ENCODE data around the gene SORCS2. TPM values are rescaled to one million over a fixed set of nuclear protein-coding genes. Genes with fewer than 3 reads are reported as not detected.

The SORCS2 gene
- total RNA-seq, 4 donors from 2014 or later, result 0.53 to 9.9 (median 0.90) TPM

GRCh38 chr4:7278071-7278765 lies 85.9 kb downstream of the SORCS2 start:
- Histone ChIP-seq H3K4me3 (no peak overlapping the region), H3K9me3 (no peaks in the 10 kb centered on the region), H3K36me3 (no peaks in the 10 kb centered on the region), H3K4me1 (no peaks in the 10 kb centered on the region), H3K27ac (no peak overlapping the region), H3K27me3 (no peaks in the 10 kb centered on the region)
- TF ChIP-seq POLR2A (IDR thresholded peaks at IDR 0.05) (no peak), CTCF (IDR thresholded peaks at IDR 0.05) (no peak)
- no peak for DNase-seq

GRCh38 chr4:7278981-7279380 lies 86.6 kb downstream of the SORCS2 start:
- Histone ChIP-seq H3K36me3 (no peaks in the 10 kb centered on the region), H3K9me3 (no peaks in the 10 kb centered on the region), H3K4me1 (no peaks in the 10 kb centered on the region), H3K4me3 (no peak overlapping the region), H3K27me3 (no peaks in the 10 kb centered on the region), H3K27ac (no peak overlapping the region)
- no peak for TF ChIP-seq POLR2A (IDR thresholded peaks at IDR 0.05)
- TF ChIP-seq CTCF (IDR thresholded peaks at IDR 0.05), result no peak
- DNase-seq, result no peak

GRCh38 chr4:7279902-7280301 lies 87.6 kb downstream of the SORCS2 start:
- TF ChIP-seq CTCF (IDR thresholded peaks at IDR 0.05) (no peak), POLR2A (IDR thresholded peaks at IDR 0.05) (no peak)
- Histone ChIP-seq H3K9me3 (no peaks in the 10 kb centered on the region), H3K4me3 (no peak overlapping the region), H3K4me1 (no peaks in the 10 kb centered on the region), H3K36me3 (no peaks in the 10 kb centered on the region), H3K27me3 (no peaks in the 10 kb centered on the region), H3K27ac (no peak overlapping the region)
- DNase-seq, result no peak

- no peaks in the 10 kb centered on the region for H3K36me3 ChIP-seq
- no peak overlapping the region for H3K27ac ChIP-seq
Measured at GRCh38 chr4:7280926-7281690, 88.8 kb downstream of the SORCS2 start.

More at GRCh38 chr4:7280926-7281690, 88.8 kb downstream of the SORCS2 start:
- Histone ChIP-seq H3K4me3 (no peak overlapping the region), H3K9me3 (no peaks in the 10 kb centered on the region), H3K27me3 (no peaks in the 10 kb centered on the region), H3K4me1 (no peaks in the 10 kb centered on the region)
- no peak for DNase-seq
- TF ChIP-seq POLR2A (IDR thresholded peaks at IDR 0.05), result no peak
- no peak for TF ChIP-seq CTCF (IDR thresholded peaks at IDR 0.05)

Measured in Peyer's patch (tissue), 4 donors.